ENCODE results near the gene KDM2A. TPM values are rescaled to one million over a fixed set of nuclear protein-coding genes. Genes with fewer than 3 reads are reported as not detected.
"Not testable (repeated sequence)": the region's sequence is repeated elsewhere in the genome, so short reads cannot be mapped to it uniquely, and the experiment has no call there.

The KDM2A gene
- total and polyA plus RNA-seq, 2 donors: 27.4 to 42.0 TPM

DNA sequence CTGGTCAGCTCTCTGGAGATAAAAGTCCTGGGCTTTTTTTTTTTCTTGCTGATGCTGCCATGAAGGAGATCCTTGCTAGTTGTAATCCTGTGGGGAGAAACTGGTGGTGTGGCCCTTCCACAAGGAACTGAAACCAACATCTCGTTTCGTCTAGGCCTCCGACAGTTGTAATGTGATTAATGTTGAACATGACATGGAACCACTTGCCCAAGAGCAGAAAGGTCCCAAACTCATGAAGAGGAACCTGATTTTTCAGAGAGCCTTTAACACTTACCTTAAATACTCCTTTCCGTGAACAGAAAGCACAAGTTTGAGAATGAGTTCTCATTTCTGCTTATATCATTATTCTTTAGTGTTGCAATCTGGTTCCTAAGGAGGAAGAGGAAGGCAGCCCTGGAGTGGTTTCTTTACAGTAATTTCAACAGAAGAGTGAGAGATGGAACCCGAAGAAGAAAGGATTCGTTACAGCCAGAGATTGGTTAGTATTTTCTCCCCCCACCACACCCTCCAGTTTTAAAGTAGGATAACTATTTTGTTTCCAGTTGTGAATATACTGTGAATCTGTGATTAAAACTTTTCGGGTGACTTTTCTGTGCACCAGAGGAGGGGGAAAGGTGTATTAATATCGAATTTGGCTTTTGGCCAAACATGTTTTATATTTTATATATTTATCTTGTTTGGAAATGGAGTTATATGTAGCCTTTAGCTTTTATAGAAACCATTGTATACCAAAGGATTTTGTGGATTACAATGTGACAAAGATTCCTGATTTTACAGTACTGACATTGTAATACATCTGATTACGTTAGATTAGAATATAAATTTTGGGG is 2.0 kb downstream of the KDM2A start:
- peaks cover 6 to 12% of the 10 kb centered on the region in 2 donors for H3K27me3 ChIP-seq (ENCODE audit: control insufficient read depth in 2 of 2, insufficient read depth in 1 of 2, low read length in 1 of 2)
- H3K4me1 ChIP-seq (ENCODE audit: control insufficient read depth in 2 of 2, insufficient read depth in 2 of 2, low read length in 2 of 2): peaks cover 3 to 19% of the 10 kb centered on the region in 2 donors
- no peaks in the 10 kb centered on the region for H3K9me3 ChIP-seq (ENCODE audit: control insufficient read depth in 2 of 2, insufficient read depth in 1 of 2, low read length in 1 of 2)
- peak overlapping the region; percentile 77 to 97 for H3K4me3 ChIP-seq (ENCODE audit: low read length in 2 of 2)
- peak in 1 of 9 donors; percentile 57 for DNase-seq (ENCODE audit: low read depth in 6 of 9, low spot score in 9 of 9)
- H3K27ac ChIP-seq (ENCODE audit: low read depth in 1 of 2, low read length in 1 of 2): peak overlapping the region in 1 of 2 donors; percentile 20
- H3K36me3 ChIP-seq (ENCODE audit: control insufficient read depth in 2 of 2, insufficient read depth in 2 of 2, low read length in 1 of 2): peaks cover 13 to 28% of the 10 kb centered on the region in 2 donors
- 14% methylated on average over 9 of the region's 9 CpGs for WGBS

- not testable (repeated sequence) for H3K27me3 ChIP-seq (ENCODE audit: control insufficient read depth in 2 of 2, insufficient read depth in 1 of 2, low read length in 1 of 2); H3K9me3 ChIP-seq (ENCODE audit: control insufficient read depth in 2 of 2, insufficient read depth in 1 of 2, low read length in 1 of 2); H3K4me3 ChIP-seq (ENCODE audit: low read length in 2 of 2); DNase-seq (ENCODE audit: low read depth in 6 of 9, low spot score in 9 of 9); H3K4me1 ChIP-seq (ENCODE audit: control insufficient read depth in 2 of 2, insufficient read depth in 2 of 2, low read length in 2 of 2); H3K27ac ChIP-seq (ENCODE audit: low read depth in 1 of 2, low read length in 1 of 2)
- H3K36me3 ChIP-seq (ENCODE audit: control insufficient read depth in 2 of 2, insufficient read depth in 2 of 2, low read length in 1 of 2): peaks cover 25 to 51% of the 10 kb centered on the region in 2 donors
- WGBS: 96% methylated on average over 5 of the region's 5 CpGs
Observed at GRCh38 chr11:67123801-67124200, 4.7 kb downstream of the KDM2A start.

GRCh38 chr11:67126243-67126642 is 7.2 kb downstream of the KDM2A start:
- H3K9me3 ChIP-seq (ENCODE audit: control insufficient read depth in 2 of 2, insufficient read depth in 1 of 2, low read length in 1 of 2); H3K27me3 ChIP-seq (ENCODE audit: control insufficient read depth in 2 of 2, insufficient read depth in 1 of 2, low read length in 1 of 2); H3K4me1 ChIP-seq (ENCODE audit: control insufficient read depth in 2 of 2, insufficient read depth in 2 of 2, low read length in 2 of 2); H3K4me3 ChIP-seq (ENCODE audit: low read length in 2 of 2); DNase-seq (ENCODE audit: low read depth in 6 of 9, low spot score in 9 of 9); H3K27ac ChIP-seq (ENCODE audit: low read depth in 1 of 2, low read length in 1 of 2): not testable (repeated sequence)
- peaks cover 39 to 66% of the 10 kb centered on the region in 2 donors for H3K36me3 ChIP-seq (ENCODE audit: control insufficient read depth in 2 of 2, insufficient read depth in 2 of 2, low read length in 1 of 2)
- 97% methylated on average over 8 of the region's 8 CpGs for WGBS

- no peak overlapping the region for H3K27ac ChIP-seq (ENCODE audit: low read depth in 1 of 2, low read length in 1 of 2)
- DNase-seq (ENCODE audit: low read depth in 6 of 9, low spot score in 9 of 9): no peak
- no peaks in the 10 kb centered on the region for H3K27me3 ChIP-seq (ENCODE audit: control insufficient read depth in 2 of 2, insufficient read depth in 1 of 2, low read length in 1 of 2)
- WGBS: 98% methylated on average over 4 of the region's 4 CpGs
- H3K4me1 ChIP-seq (ENCODE audit: control insufficient read depth in 2 of 2, insufficient read depth in 2 of 2, low read length in 2 of 2): peaks cover 0 to 8% of the 10 kb centered on the region in 2 donors
- H3K9me3 ChIP-seq (ENCODE audit: control insufficient read depth in 2 of 2, insufficient read depth in 1 of 2, low read length in 1 of 2): no peaks in the 10 kb centered on the region
- H3K36me3 ChIP-seq (ENCODE audit: control insufficient read depth in 2 of 2, insufficient read depth in 2 of 2, low read length in 1 of 2): peaks cover 42 to 69% of the 10 kb centered on the region in 2 donors
- no peak overlapping the region for H3K4me3 ChIP-seq (ENCODE audit: low read length in 2 of 2)
Observed at GRCh38 chr11:67126986-67127385, 7.9 kb downstream of the KDM2A start.

- H3K4me3 ChIP-seq (ENCODE audit: low read length in 2 of 2); H3K27me3 ChIP-seq (ENCODE audit: control insufficient read depth in 2 of 2, insufficient read depth in 1 of 2, low read length in 1 of 2); H3K27ac ChIP-seq (ENCODE audit: low read depth in 1 of 2, low read length in 1 of 2); H3K9me3 ChIP-seq (ENCODE audit: control insufficient read depth in 2 of 2, insufficient read depth in 1 of 2, low read length in 1 of 2); H3K4me1 ChIP-seq (ENCODE audit: control insufficient read depth in 2 of 2, insufficient read depth in 2 of 2, low read length in 2 of 2); DNase-seq (ENCODE audit: low read depth in 6 of 9, low spot score in 9 of 9): not testable (repeated sequence)
- peaks cover 59 to 81% of the 10 kb centered on the region in 2 donors for H3K36me3 ChIP-seq (ENCODE audit: control insufficient read depth in 2 of 2, insufficient read depth in 2 of 2, low read length in 1 of 2)
- 97% methylated on average over 10 of the region's 10 CpGs for WGBS
Observed at GRCh38 chr11:67130861-67131260, 11.8 kb downstream of the KDM2A start.

GRCh38 chr11:67136156-67136555 is 17.1 kb downstream of the KDM2A start:
- no peaks in the 10 kb centered on the region for H3K27me3 ChIP-seq (ENCODE audit: control insufficient read depth in 2 of 2, insufficient read depth in 1 of 2, low read length in 1 of 2)
- 99% methylated on average over 1 of the region's 1 CpG for WGBS
- no peak overlapping the region for H3K4me3 ChIP-seq (ENCODE audit: low read length in 2 of 2)
- no peaks in the 10 kb centered on the region for H3K9me3 ChIP-seq (ENCODE audit: control insufficient read depth in 2 of 2, insufficient read depth in 1 of 2, low read length in 1 of 2)
- no peak for DNase-seq (ENCODE audit: low read depth in 6 of 9, low spot score in 9 of 9)
- no peak overlapping the region for H3K27ac ChIP-seq (ENCODE audit: low read depth in 1 of 2, low read length in 1 of 2)
- peaks cover 0 to 2% of the 10 kb centered on the region in 2 donors for H3K4me1 ChIP-seq (ENCODE audit: control insufficient read depth in 2 of 2, insufficient read depth in 2 of 2, low read length in 2 of 2)
- peaks cover 51 to 79% of the 10 kb centered on the region in 2 donors for H3K36me3 ChIP-seq (ENCODE audit: control insufficient read depth in 2 of 2, insufficient read depth in 2 of 2, low read length in 1 of 2)

DNA sequence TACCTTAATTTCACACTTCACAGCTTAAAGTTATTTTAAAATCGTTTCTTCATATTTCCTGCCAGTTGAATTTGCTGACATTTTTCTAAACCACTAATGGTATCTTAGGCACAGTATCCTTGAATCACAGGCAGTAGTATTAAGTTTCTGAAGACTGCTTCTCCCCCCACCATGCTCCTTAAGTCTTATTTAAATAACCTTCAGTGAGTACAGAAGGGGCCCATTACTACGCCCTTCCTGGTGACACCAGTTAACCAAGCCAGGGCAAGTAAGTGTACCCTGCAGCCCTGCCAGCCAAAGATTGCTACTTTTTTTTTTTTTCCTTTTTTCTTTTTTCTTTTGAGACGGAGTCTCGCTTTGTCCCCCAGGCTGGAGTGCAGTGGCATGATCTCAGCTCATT is 19.9 kb downstream of the KDM2A start:
- WGBS: 93% methylated on average over 4 of the region's 4 CpGs
- no peaks in the 10 kb centered on the region for H3K27me3 ChIP-seq (ENCODE audit: control insufficient read depth in 2 of 2, insufficient read depth in 1 of 2, low read length in 1 of 2)
- H3K4me3 ChIP-seq (ENCODE audit: low read length in 2 of 2): no peak overlapping the region
- H3K27ac ChIP-seq (ENCODE audit: low read depth in 1 of 2, low read length in 1 of 2): no peak overlapping the region
- no peaks in the 10 kb centered on the region for H3K4me1 ChIP-seq (ENCODE audit: control insufficient read depth in 2 of 2, insufficient read depth in 2 of 2, low read length in 2 of 2)
- H3K36me3 ChIP-seq (ENCODE audit: control insufficient read depth in 2 of 2, insufficient read depth in 2 of 2, low read length in 1 of 2): peaks cover 45 to 63% of the 10 kb centered on the region in 2 donors
- DNase-seq (ENCODE audit: low read depth in 6 of 9, low spot score in 9 of 9): no peak
- no peaks in the 10 kb centered on the region for H3K9me3 ChIP-seq (ENCODE audit: control insufficient read depth in 2 of 2, insufficient read depth in 1 of 2, low read length in 1 of 2)

DNA sequence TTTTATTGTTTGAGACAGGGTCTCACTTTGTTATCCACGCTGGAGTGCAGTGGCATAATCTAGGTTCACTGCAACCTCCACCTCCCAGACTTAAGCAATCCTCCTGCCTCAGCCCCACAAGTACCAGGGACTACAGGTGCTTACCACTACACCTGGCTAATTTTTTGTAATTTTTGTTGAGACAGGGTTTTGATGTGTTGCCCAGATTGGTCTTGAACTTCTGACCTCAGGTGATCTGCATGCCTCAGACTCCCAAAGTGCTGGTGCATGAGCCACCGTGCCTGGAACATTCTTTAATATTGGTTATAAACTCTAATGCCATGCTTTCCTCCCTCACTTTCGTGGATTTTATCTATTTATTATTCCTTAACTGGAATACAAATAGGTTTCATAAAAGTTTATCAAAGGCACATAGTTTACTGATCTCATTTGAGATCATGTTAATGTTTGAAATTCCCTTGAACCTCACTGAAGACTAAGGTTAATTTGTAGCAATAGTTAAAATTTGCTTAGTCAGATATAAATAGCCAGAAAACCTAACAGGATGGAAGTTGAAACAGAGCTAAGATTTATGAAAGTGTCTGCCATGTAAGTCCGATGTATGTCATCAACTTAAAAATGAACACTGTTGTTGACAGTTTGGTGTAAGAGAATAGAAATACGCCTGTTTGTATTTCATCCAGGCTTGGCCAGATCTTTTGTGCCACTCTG is 27.6 kb downstream of the KDM2A start:
- no peak for DNase-seq (ENCODE audit: low read depth in 6 of 9, low spot score in 9 of 9)
- H3K27me3 ChIP-seq (ENCODE audit: control insufficient read depth in 2 of 2, insufficient read depth in 1 of 2, low read length in 1 of 2): no peaks in the 10 kb centered on the region
- H3K4me1 ChIP-seq (ENCODE audit: control insufficient read depth in 2 of 2, insufficient read depth in 2 of 2, low read length in 2 of 2): no peaks in the 10 kb centered on the region
- peaks cover 33 to 50% of the 10 kb centered on the region in 2 donors for H3K36me3 ChIP-seq (ENCODE audit: control insufficient read depth in 2 of 2, insufficient read depth in 2 of 2, low read length in 1 of 2)
- H3K4me3 ChIP-seq (ENCODE audit: low read length in 2 of 2): no peak overlapping the region
- H3K9me3 ChIP-seq (ENCODE audit: control insufficient read depth in 2 of 2, insufficient read depth in 1 of 2, low read length in 1 of 2): no peaks in the 10 kb centered on the region
- WGBS: 97% methylated on average over 5 of the region's 5 CpGs
- H3K27ac ChIP-seq (ENCODE audit: low read depth in 1 of 2, low read length in 1 of 2): no peak overlapping the region

- Histone ChIP-seq H3K27me3 (ENCODE audit: control insufficient read depth in 2 of 2, insufficient read depth in 1 of 2, low read length in 1 of 2) (no peaks in the 10 kb centered on the region), H3K36me3 (ENCODE audit: control insufficient read depth in 2 of 2, insufficient read depth in 2 of 2, low read length in 1 of 2) (peaks cover 19 to 40% of the 10 kb centered on the region in 2 donors), H3K4me1 (ENCODE audit: control insufficient read depth in 2 of 2, insufficient read depth in 2 of 2, low read length in 2 of 2) (no peaks in the 10 kb centered on the region), H3K4me3 (ENCODE audit: low read length in 2 of 2) (no peak overlapping the region), H3K9me3 (ENCODE audit: control insufficient read depth in 2 of 2, insufficient read depth in 1 of 2, low read length in 1 of 2) (no peaks in the 10 kb centered on the region), H3K27ac (ENCODE audit: low read depth in 1 of 2, low read length in 1 of 2) (no peak overlapping the region)
- WGBS: 97% methylated on average over 4 of the region's 4 CpGs
- DNase-seq (ENCODE audit: low read depth in 6 of 9, low spot score in 9 of 9): no peak
Observed at GRCh38 chr11:67153971-67154370, 34.9 kb downstream of the KDM2A start.

Measured in thymus (tissue), 11 donors.